SK-N-SH (cell line): ENCODE measurements around the gene KRT72. TPM values are rescaled to one million over a fixed set of nuclear protein-coding genes. Genes with fewer than 3 reads are reported as not detected.

Source experiments
- CTCF ChIA-PET: fragments of 300-600, 350-600 bp; formaldehyde crosslinking; extraction: SDS; loops from one replicate; lab custom pipeline; 2021; lab: Yijun Ruan, JAX
- POLR2A ChIA-PET: fragments of 350-600 bp; sonication (Branson Sonifier 250); formaldehyde crosslinking; extraction: SDS; loops from one replicate; lab custom pipeline; 2020; ENCODE audit warnings: antibody characterized with exemption, inconsistent platforms; lab: Yijun Ruan, JAX
- DNase-seq: peaks from one replicate; pipeline ENCODE4 v3.0.0; 2012
- H2AFZ ChIP-seq: fragments of 200-600 bp; sonication (generic); 2 replicates; pipeline ENCODE4 v1.8.1; 2016; ENCODE audit warnings: antibody characterized with exemption, mild to moderate bottlenecking, low read depth
- H3F3A ChIP-seq: fragments of 200-600 bp; sonication (generic); replicated peaks from 2 replicates; pipeline ENCODE3; 2016; ENCODE audit warnings: antibody characterized with exemption, mild to moderate bottlenecking; ENCODE audit not compliant: insufficient read depth
- H3K27ac ChIP-seq, 2 experiments: fragments of 200-500 bp in 1 of 2; fragments of 200-600 bp in 1 of 2; sonication (Bioruptor generic) in 1 of 2; sonication (generic), shearing (Covaris generic) in 1 of 2; 2 replicates each; pipeline versions ENCODE4 v1.5.1 to v1.6.1; 2014 to 2016; ENCODE audit warnings: low read depth in 2 of 2, inconsistent platforms in 1 of 2, low read length in 1 of 2, mild to moderate bottlenecking in 1 of 2, mixed read lengths in 1 of 2
- H3K27me3 ChIP-seq: fragments of 200-600 bp; sonication (generic), shearing (Covaris generic); 2 replicates; pipeline ENCODE4 v1.6.1; 2016; ENCODE audit warnings: mixed run types; ENCODE audit not compliant: insufficient read depth
- H3K36me3 ChIP-seq, 2 experiments: fragments of 200-500 bp in 1 of 2; fragments of 200-600 bp in 1 of 2; sonication (Bioruptor generic) in 1 of 2; sonication (generic) in 1 of 2; replicated peaks in 1 of 2; 2 replicates each; pipeline versions ENCODE3 to v1.5.1; 2014 to 2016; ENCODE audit warnings: low read length in 1 of 2, mild to moderate bottlenecking in 1 of 2; ENCODE audit not compliant: insufficient read depth in 2 of 2, control insufficient read depth in 1 of 2
- H3K4me1 ChIP-seq, 2 experiments: fragments of 200-500 bp in 1 of 2; fragments of 200-600 bp in 1 of 2; sonication (Bioruptor generic) in 1 of 2; sonication (generic), shearing (Covaris generic) in 1 of 2; 2 replicates each; pipeline versions ENCODE4 v1.5.1 to v1.6.1; 2014 to 2016; ENCODE audit warnings: low read depth in 1 of 2, low read length in 1 of 2, mixed run types in 1 of 2; ENCODE audit not compliant: insufficient read depth in 2 of 2, control insufficient read depth in 1 of 2
- H3K4me2 ChIP-seq: fragments of 200-600 bp; sonication (generic), shearing (Covaris generic); 2 replicates; pipeline ENCODE4 v1.6.1; 2017; ENCODE audit warnings: mixed run types
- H3K4me3 ChIP-seq, 2 experiments: fragments of 200-500 bp in 1 of 2; fragments of 200-600 bp in 1 of 2; sonication (Bioruptor generic) in 1 of 2; sonication (generic), shearing (Covaris generic) in 1 of 2; 2 replicates each; pipeline versions ENCODE4 v1.5.1 to v1.8.1; 2014 to 2016; ENCODE audit warnings: low read depth in 2 of 2, inconsistent platforms in 1 of 2, low read length in 1 of 2, mild to moderate bottlenecking in 1 of 2, mixed read lengths in 1 of 2, moderate library complexity in 1 of 2
- H3K79me2 ChIP-seq: fragments of 200-600 bp; sonication (generic); 2 replicates; pipeline ENCODE4 v1.8.1; 2017; ENCODE audit warnings: mild to moderate bottlenecking; ENCODE audit not compliant: insufficient read depth
- H3K9ac ChIP-seq: fragments of 200-600 bp; sonication (generic); 2 replicates; pipeline ENCODE4 v1.6.1; 2017; ENCODE audit warnings: mixed run types
- H3K9me2 ChIP-seq: fragments of 200-600 bp; sonication (generic); 2 replicates; pipeline ENCODE4 v1.6.1; 2017; ENCODE audit warnings: mixed run types
- H3K9me3 ChIP-seq: fragments of 200-600 bp; sonication (generic); 2 replicates; pipeline ENCODE4 v1.6.1; 2017; ENCODE audit warnings: mixed run types, mild to moderate bottlenecking, moderate library complexity
- H4K20me1 ChIP-seq: fragments of 200-600 bp; sonication (generic); 2 replicates; pipeline ENCODE4 v1.6.1; 2017; ENCODE audit warnings: mild to moderate bottlenecking, mixed run types; ENCODE audit not compliant: insufficient read depth
- EP300 ChIP-seq, 2 experiments: IDR thresholded peaks; 2 replicates each; pipeline versions ENCODE4 v1.4.0 to v1.6.1; 2012; ENCODE audit warnings: borderline replicate concordance in 1 of 2, low read depth in 1 of 2, low read length in 1 of 2
- EZH2phosphoT487 ChIP-seq: fragments of 200-600 bp; sonication (generic); IDR thresholded peaks from 2 replicates; pipeline ENCODE4 v1.6.1; 2017; ENCODE audit warnings: low read depth, mixed run types, mild to moderate bottlenecking, antibody characterized with exemption, moderate library complexity, borderline replicate concordance
- GABPA ChIP-seq: IDR thresholded peaks from 2 replicates; pipeline ENCODE4 v1.4.0; 2012; ENCODE audit warnings: low read depth, mild to moderate bottlenecking
- GATA2 ChIP-seq: sonication (generic); formaldehyde crosslinking; IDR thresholded peaks from 2 replicates; pipeline ENCODE4 v1.5.0; 2020; ENCODE audit warnings: mild to moderate bottlenecking, missing genetic modification reagents
- IRF3 ChIP-seq: fragments of 150-350 bp; IDR thresholded peaks from 2 replicates; pipeline ENCODE4 v1.6.1; 2016; ENCODE audit warnings: mild to moderate bottlenecking, low read depth, low read length
- JUND ChIP-seq: IDR thresholded peaks from 2 replicates; pipeline ENCODE4 v1.4.0; 2012
- NRF1 ChIP-seq: IDR thresholded peaks from 2 replicates; pipeline ENCODE4 v1.6.1; 2012; ENCODE audit warnings: low read depth, mild to moderate bottlenecking, low read length
- PBX3 ChIP-seq: IDR thresholded peaks from 2 replicates; pipeline ENCODE4; 2012
- RAD21 ChIP-seq: IDR thresholded peaks from 2 replicates; pipeline ENCODE4 v1.6.1; 2012; ENCODE audit warnings: mild to moderate bottlenecking, low read length
- RXRA ChIP-seq: IDR thresholded peaks from 2 replicates; pipeline ENCODE4 v1.4.0; 2012; ENCODE audit warnings: low read depth, mild to moderate bottlenecking, borderline replicate concordance
- SMC3 ChIP-seq: IDR thresholded peaks from 2 replicates; pipeline ENCODE4 v1.6.1; 2012; ENCODE audit warnings: low read depth, low read length, improper control_type of control experiment
- YY1 ChIP-seq: IDR thresholded peaks from 2 replicates; pipeline ENCODE4 v1.4.0; 2012; ENCODE audit warnings: low read depth, mild to moderate bottlenecking
- WGBS: methylation state at CpG from one replicate; pipeline ENCODE4 v1.1.6; 2017; ENCODE audit warnings: low lambda C conversion rate; 5-methylcytosine and 5-hydroxymethylcytosine counted together
- polyA plus RNA-seq, 3 experiments: library from polyadenylated mRNA; depleted of rRNA; stranded (reverse); fragments of >200 nt; gene quantifications; 2 replicates each; pipeline ENCODE4 v1.2.3, GENCODE V29; 2012
- TF ChIP-seq, protein P1 (sequence below): fragments of 200-600 bp; sonication (generic); IDR thresholded peaks from 2 replicates; pipeline ENCODE4 v1.6.1; 2017; ENCODE audit warnings: antibody characterized with exemption, mild to moderate bottlenecking, moderate library complexity
- TF ChIP-seq, protein P2 (sequence below): IDR thresholded peaks from 2 replicates; pipeline ENCODE4 v1.4.0; 2012; ENCODE audit warnings: low read depth

KRT72 gene
- polyA plus RNA-seq, 1 of the 3 experiments (the other 2 are of a cell fraction) = not detected

- Histone ChIP-seq H3K9me2 (no peaks in the 10 kb centered on the region), H3K9ac (no peak overlapping the region), H3K36me3 (no peaks in the 10 kb centered on the region), H3F3A (no peaks in the 10 kb centered on the region), H4K20me1 (no peaks in the 10 kb centered on the region), H3K27me3 (peaks cover 26% of the 10 kb centered on the region; the same call in 1 of the 2 replicates), H3K4me3 (no peak overlapping the region), H3K4me2 (no peak overlapping the region), H3K27ac (no peak overlapping the region), H3K4me1 (no peaks in the 10 kb centered on the region), H2AFZ (no peak overlapping the region), H3K9me3 (no peaks in the 10 kb centered on the region), H3K79me2 (no peaks in the 10 kb centered on the region)
- no peak for TF ChIP-seq NRF1
- no peak for TF ChIP-seq GABPA
- TF ChIP-seq RAD21 = no peak
- TF ChIP-seq YY1 = no peak
- no peak for TF ChIP-seq EZH2phosphoT487
- no peak for TF ChIP-seq SMC3
- TF ChIP-seq, protein P1, sequence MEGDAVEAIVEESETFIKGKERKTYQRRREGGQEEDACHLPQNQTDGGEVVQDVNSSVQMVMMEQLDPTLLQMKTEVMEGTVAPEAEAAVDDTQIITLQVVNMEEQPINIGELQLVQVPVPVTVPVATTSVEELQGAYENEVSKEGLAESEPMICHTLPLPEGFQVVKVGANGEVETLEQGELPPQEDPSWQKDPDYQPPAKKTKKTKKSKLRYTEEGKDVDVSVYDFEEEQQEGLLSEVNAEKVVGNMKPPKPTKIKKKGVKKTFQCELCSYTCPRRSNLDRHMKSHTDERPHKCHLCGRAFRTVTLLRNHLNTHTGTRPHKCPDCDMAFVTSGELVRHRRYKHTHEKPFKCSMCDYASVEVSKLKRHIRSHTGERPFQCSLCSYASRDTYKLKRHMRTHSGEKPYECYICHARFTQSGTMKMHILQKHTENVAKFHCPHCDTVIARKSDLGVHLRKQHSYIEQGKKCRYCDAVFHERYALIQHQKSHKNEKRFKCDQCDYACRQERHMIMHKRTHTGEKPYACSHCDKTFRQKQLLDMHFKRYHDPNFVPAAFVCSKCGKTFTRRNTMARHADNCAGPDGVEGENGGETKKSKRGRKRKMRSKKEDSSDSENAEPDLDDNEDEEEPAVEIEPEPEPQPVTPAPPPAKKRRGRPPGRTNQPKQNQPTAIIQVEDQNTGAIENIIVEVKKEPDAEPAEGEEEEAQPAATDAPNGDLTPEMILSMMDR = no peak
- TF ChIP-seq EP300 (IDR thresholded peaks at IDR 0.05; ENCODE audit: borderline replicate concordance in 1 of 2, low read depth in 1 of 2, low read length in 1 of 2) = no peak
- TF ChIP-seq RXRA = no peak
- no peak for TF ChIP-seq JUND
- TF ChIP-seq, protein P2, sequence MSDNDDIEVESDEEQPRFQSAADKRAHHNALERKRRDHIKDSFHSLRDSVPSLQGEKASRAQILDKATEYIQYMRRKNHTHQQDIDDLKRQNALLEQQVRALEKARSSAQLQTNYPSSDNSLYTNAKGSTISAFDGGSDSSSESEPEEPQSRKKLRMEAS = no peak
- no peak for TF ChIP-seq IRF3
- DNase-seq = no peak
- WGBS = 21% methylated on average over 7 of the region's 7 CpGs
- POLR2A ChIA-PET = no interaction called here
- CTCF ChIA-PET = no interaction called here
Observed at GRCh38 chr12:52630008-52630500, 28.8 kb upstream of the KRT72 start.

- Histone ChIP-seq H3K36me3 (no peaks in the 10 kb centered on the region), H3K27ac (no peak overlapping the region), H3F3A (no peaks in the 10 kb centered on the region), H2AFZ (no peak overlapping the region), H3K4me1 (no peaks in the 10 kb centered on the region), H3K9me2 (no peaks in the 10 kb centered on the region), H3K4me3 (no peak overlapping the region), H3K9ac (no peak overlapping the region), H3K9me3 (no peaks in the 10 kb centered on the region), H4K20me1 (no peaks in the 10 kb centered on the region), H3K4me2 (no peak overlapping the region), H3K79me2 (no peaks in the 10 kb centered on the region), H3K27me3 (peaks cover 26% of the 10 kb centered on the region; the same call in 1 of the 2 replicates)
- no peak for DNase-seq
- 27% methylated on average over 9 of the region's 12 CpGs for WGBS
- ChIA-PET CTCF (no interaction called here), POLR2A (no interaction called here)
- no peak for TF ChIP-seq RXRA
- TF ChIP-seq YY1 = no peak
- TF ChIP-seq PBX3 = no peak
- no peak for TF ChIP-seq GATA2
Observed at GRCh38 chr12:52629281-52630007, 28.2 kb upstream of the KRT72 start.
